H1 (cell line): ENCODE results near the gene VGLL4. TPM values are rescaled to one million over a fixed set of nuclear protein-coding genes. Genes with fewer than 3 reads are reported as not detected.

Experiments
- CTCF ChIA-PET: fragments of 300-600 bp; sonication (Branson Sonifier 250); formaldehyde crosslinking; loops from one replicate; lab custom pipeline; 2021; ENCODE audit not compliant: partially characterized antibody; lab: Charles Lee
- POLR2A ChIA-PET: fragments of 300-600 bp; sonication (Branson Sonifier 250); formaldehyde crosslinking; loops from one replicate; lab custom pipeline; 2021; ENCODE audit warnings: inconsistent platforms; ENCODE audit not compliant: partially characterized antibody; lab: Charles Lee
- DNase-seq, 2 experiments: peaks; one replicate each; pipeline versions ENCODE4 v3.0.0 to v3.0.0-alpha.2; 2010 to 2022; ENCODE audit warnings: low spot score in 2 of 2, low read depth in 1 of 2, mixed read lengths in 1 of 2
- FAIRE-seq: peaks from 2 replicates; lab custom pipeline; 2011; peaks lifted over from hg19 to GRCh38; lab: Jason Lieb, UNC
- H2AFZ ChIP-seq: 2 replicates; pipeline ENCODE4 v1.8.1; 2012; ENCODE audit warnings: low read length, inconsistent platforms
- H2AK5ac ChIP-seq: 2 replicates; pipeline ENCODE4 v1.6.1; 2013; ENCODE audit warnings: low read depth, low read length
- H2BK120ac ChIP-seq: replicated peaks from 2 replicates; pipeline ENCODE3; 2013; ENCODE audit warnings: low read depth, low read length, inconsistent platforms
- H2BK12ac ChIP-seq: 2 replicates; pipeline ENCODE4 v1.6.1; 2013; ENCODE audit warnings: low read depth, low read length
- H2BK15ac ChIP-seq: 2 replicates; pipeline ENCODE4 v1.6.1; 2013; ENCODE audit warnings: low read length
- H2BK20ac ChIP-seq: 2 replicates; pipeline ENCODE4 v1.6.1; 2013; ENCODE audit warnings: low read length
- H2BK5ac ChIP-seq: 2 replicates; pipeline ENCODE4 v1.6.1; 2013; ENCODE audit warnings: low read depth, low read length
- H3K14ac ChIP-seq: 2 replicates; pipeline ENCODE4 v1.6.1; 2013; ENCODE audit warnings: inconsistent platforms; ENCODE audit not compliant: insufficient read length
- H3K18ac ChIP-seq: 2 replicates; pipeline ENCODE4 v1.6.1; 2013; ENCODE audit warnings: low read length; ENCODE audit errors: extremely low read depth
- H3K23ac ChIP-seq: 2 replicates; pipeline ENCODE4 v1.6.1; 2013; ENCODE audit warnings: inconsistent platforms; ENCODE audit not compliant: insufficient read length
- H3K23me2 ChIP-seq: 2 replicates; pipeline ENCODE4 v1.6.1; 2013; ENCODE audit warnings: low read depth, low read length
- H3K27ac ChIP-seq: 2 replicates; pipeline ENCODE4 v1.6.1; 2011; ENCODE audit warnings: low read depth, low read length, inconsistent platforms
- H3K27me3 ChIP-seq, 4 experiments: replicated peaks in 1 of 4; 1 replicate in 1 of 4; 2 replicates in 3 of 4; pipeline versions ENCODE4 v1.6.1 to v1.8.1; 2011 to 2013; ENCODE audit warnings: low read length in 3 of 4, mild to moderate bottlenecking in 3 of 4, inconsistent platforms in 2 of 4, mixed read lengths in 2 of 4, moderate library complexity in 1 of 4; ENCODE audit not compliant: control insufficient read depth in 3 of 4, insufficient read depth in 3 of 4; ENCODE audit errors: extremely low read depth in 1 of 4
- H3K36me3 ChIP-seq, 4 experiments: 2 replicates each; pipeline versions ENCODE4 v1.6.1 to v1.8.1; 2011 to 2013; ENCODE audit warnings: mild to moderate bottlenecking in 4 of 4, low read length in 3 of 4, moderate library complexity in 2 of 4, control low read depth in 1 of 4, inconsistent platforms in 1 of 4; ENCODE audit not compliant: insufficient read depth in 4 of 4, control insufficient read depth in 2 of 4
- H3K4ac ChIP-seq: replicated peaks from 2 replicates; pipeline ENCODE3; 2013; ENCODE audit warnings: low read length, low read depth, mixed read lengths, inconsistent platforms; ENCODE audit not compliant: insufficient read length
- H3K4me1 ChIP-seq, 4 experiments: replicated peaks in 1 of 4; 1 replicate in 1 of 4; 2 replicates in 3 of 4; pipeline versions ENCODE4 v1.6.1 to v1.8.1; 2011 to 2013; ENCODE audit warnings: low read length in 3 of 4, inconsistent platforms in 2 of 4, mixed read lengths in 1 of 4; ENCODE audit not compliant: insufficient read depth in 4 of 4, control insufficient read depth in 3 of 4
- H3K4me2 ChIP-seq, 2 experiments: 2 replicates each; pipeline versions ENCODE4 v1.6.1 to v1.8.1; 2011 to 2013; ENCODE audit warnings: low read depth in 2 of 2, low read length in 2 of 2, control low read depth in 1 of 2, inconsistent platforms in 1 of 2, mild to moderate bottlenecking in 1 of 2; ENCODE audit not compliant: insufficient read depth in 1 of 2
- H3K4me3 ChIP-seq, 4 experiments: fragments of 200-600, 300-600 bp in 1 of 4; sonication (generic), shearing (Covaris generic), sonication (Bioruptor Twin) in 1 of 4; 2 replicates each; pipeline versions ENCODE4 v1.5.1 to v1.8.1; 2011 to 2016; ENCODE audit warnings: low read length in 4 of 4, low read depth in 3 of 4, control low read depth in 2 of 4, inconsistent platforms in 2 of 4, mild to moderate bottlenecking in 2 of 4, mixed read lengths in 1 of 4, moderate library complexity in 1 of 4; ENCODE audit not compliant: insufficient read depth in 2 of 4; ENCODE audit errors: extremely low read depth in 1 of 4
- H3K56ac ChIP-seq: replicated peaks from 2 replicates; pipeline ENCODE3; 2013; ENCODE audit warnings: low read depth, mild to moderate bottlenecking, mixed read lengths, low read length, inconsistent platforms; ENCODE audit not compliant: insufficient read length
- H3K79me1 ChIP-seq: 2 replicates; pipeline ENCODE4 v1.6.1; 2013; ENCODE audit warnings: low read depth, low read length, control low read depth
- H3K79me2 ChIP-seq, 2 experiments: 2 replicates each; pipeline versions ENCODE4 v1.6.1 to v1.8.1; 2012 to 2013; ENCODE audit warnings: low read length in 2 of 2, mild to moderate bottlenecking in 2 of 2, inconsistent platforms in 1 of 2; ENCODE audit not compliant: insufficient read depth in 2 of 2, control insufficient read depth in 1 of 2
- H3K9ac ChIP-seq, 4 experiments: replicated peaks in 1 of 4; 1 replicate in 1 of 4; 2 replicates in 3 of 4; pipeline versions ENCODE4 v1.6.1 to v1.8.1; 2011 to 2013; ENCODE audit warnings: low read depth in 3 of 4, low read length in 3 of 4, control low read depth in 2 of 4, mild to moderate bottlenecking in 2 of 4, moderate library complexity in 2 of 4, inconsistent platforms in 1 of 4; ENCODE audit errors: extremely low read depth in 1 of 4
- H3K9me3 ChIP-seq, 2 experiments: 2 replicates each; pipeline versions ENCODE4 v1.6.1 to v1.8.1; 2012 to 2013; ENCODE audit warnings: mild to moderate bottlenecking in 2 of 2, moderate library complexity in 2 of 2, control low read depth in 1 of 2, inconsistent platforms in 1 of 2, low read depth in 1 of 2, low read length in 1 of 2, mixed read lengths in 1 of 2; ENCODE audit not compliant: insufficient read depth in 2 of 2
- H4K20me1 ChIP-seq, 2 experiments: replicated peaks in 1 of 2; 2 replicates each; pipeline versions ENCODE3 to v1.8.1; 2011 to 2013; ENCODE audit warnings: inconsistent platforms in 2 of 2, low read length in 2 of 2, mild to moderate bottlenecking in 1 of 2; ENCODE audit not compliant: insufficient read depth in 2 of 2, control insufficient read depth in 1 of 2
- H4K5ac ChIP-seq: 2 replicates; pipeline ENCODE4 v1.6.1; 2013; ENCODE audit warnings: low read length, low read depth, mixed read lengths, inconsistent platforms; ENCODE audit not compliant: insufficient read length
- H4K8ac ChIP-seq: 2 replicates; pipeline ENCODE4 v1.8.0; 2013; ENCODE audit warnings: mild to moderate bottlenecking, moderate library complexity, low read length, inconsistent platforms; ENCODE audit not compliant: insufficient read depth; ENCODE audit errors: extremely low read depth
- H4K91ac ChIP-seq: replicated peaks from 2 replicates; pipeline ENCODE3; 2013; ENCODE audit warnings: low read length, mixed read lengths, inconsistent platforms; ENCODE audit not compliant: insufficient read length
- CHD1 ChIP-seq: IDR thresholded peaks from 2 replicates; pipeline ENCODE4 v1.6.1; 2012; ENCODE audit warnings: low read depth, low read length, improper control_type of control experiment
- FOSL1 ChIP-seq: IDR thresholded peaks from 2 replicates; pipeline ENCODE4 v1.6.1; 2011; ENCODE audit warnings: mild to moderate bottlenecking, low read depth, low read length, moderate library complexity; ENCODE audit not compliant: insufficient read depth
- MAFK ChIP-seq: IDR thresholded peaks from 2 replicates; pipeline ENCODE4 v1.6.1; 2012; ENCODE audit warnings: low read depth, mild to moderate bottlenecking, improper control_type of control experiment, low read length
- SAP30 ChIP-seq: fragments of 300-600 bp; sonication (generic); IDR thresholded peaks from 2 replicates; pipeline ENCODE4 v1.7.1; 2012; ENCODE audit warnings: low read length, moderate library complexity, mild to moderate bottlenecking, inconsistent platforms; ENCODE audit not compliant: insufficient read depth, insufficient replicate concordance
- YY1 ChIP-seq: IDR thresholded peaks from 2 replicates; pipeline ENCODE4 v1.6.1; 2011; ENCODE audit warnings: low read depth, mild to moderate bottlenecking, low read length
- ZNF274 ChIP-seq: IDR thresholded peaks from 2 replicates; pipeline ENCODE4 v1.7.0; 2012; ENCODE audit warnings: low read length, borderline replicate concordance; ENCODE audit errors: extremely low read depth
- WGBS, 2 experiments: shearing (Covaris generic) in 1 of 2; methylation state at CpG; one replicate each; pipeline versions ENCODE4 v1.1.6 to v1.1.7; 2013 to 2015; ENCODE audit warnings: low lambda C conversion rate in 2 of 2, mixed read lengths in 2 of 2, inconsistent platforms in 1 of 2, low coverage in 1 of 2, missing lambda C conversion rate in 1 of 2; ENCODE audit not compliant: insufficient replicate concordance in 2 of 2, insufficient coverage in 1 of 2, insufficient read length in 1 of 2; ENCODE audit errors: extremely low coverage in 1 of 2, missing lambda C conversion rate in 1 of 2; 5-methylcytosine and 5-hydroxymethylcytosine counted together
- polyA plus RNA-seq, 7 experiments: library from polyadenylated mRNA; depleted of rRNA in 3 of 7; stranded (reverse) in 5 of 7; unstranded in 2 of 7; fragments of >200 nt in 5 of 7; fragments of 200-250 nt in 2 of 7; gene quantifications; 1 replicate in 5 of 7; 2 replicates in 1 of 7; 4 replicates in 1 of 7; pipeline versions ENCODE4 v1.2.1 to v1.2.3, GENCODE V29; 2011 to 2013; ENCODE audit warnings: missing spikeins in 2 of 7, mixed read lengths in 2 of 7
- total RNA-seq: library from RNA; stranded (reverse); fragmentation: NEBNext Ultra II Directional; extraction: Animal tissue kit (Norgen Biotek cat#: 25700); gene quantifications from 2 replicates; pipeline ENCODE4 v1.2.1, GENCODE V29; 2021
- TF ChIP-seq, protein P1 (sequence below): IDR thresholded peaks from 2 replicates; pipeline ENCODE4 v1.6.1; 2011; ENCODE audit warnings: low read depth, mild to moderate bottlenecking, low read length; ENCODE audit not compliant: insufficient read depth

VGLL4 gene
- total and polyA plus RNA-seq, 2 of the 8 experiments (the other 6 are each of a cell fraction or from before 2014, with no cell fraction given), result 45.1 to 50.0 TPM

DNA sequence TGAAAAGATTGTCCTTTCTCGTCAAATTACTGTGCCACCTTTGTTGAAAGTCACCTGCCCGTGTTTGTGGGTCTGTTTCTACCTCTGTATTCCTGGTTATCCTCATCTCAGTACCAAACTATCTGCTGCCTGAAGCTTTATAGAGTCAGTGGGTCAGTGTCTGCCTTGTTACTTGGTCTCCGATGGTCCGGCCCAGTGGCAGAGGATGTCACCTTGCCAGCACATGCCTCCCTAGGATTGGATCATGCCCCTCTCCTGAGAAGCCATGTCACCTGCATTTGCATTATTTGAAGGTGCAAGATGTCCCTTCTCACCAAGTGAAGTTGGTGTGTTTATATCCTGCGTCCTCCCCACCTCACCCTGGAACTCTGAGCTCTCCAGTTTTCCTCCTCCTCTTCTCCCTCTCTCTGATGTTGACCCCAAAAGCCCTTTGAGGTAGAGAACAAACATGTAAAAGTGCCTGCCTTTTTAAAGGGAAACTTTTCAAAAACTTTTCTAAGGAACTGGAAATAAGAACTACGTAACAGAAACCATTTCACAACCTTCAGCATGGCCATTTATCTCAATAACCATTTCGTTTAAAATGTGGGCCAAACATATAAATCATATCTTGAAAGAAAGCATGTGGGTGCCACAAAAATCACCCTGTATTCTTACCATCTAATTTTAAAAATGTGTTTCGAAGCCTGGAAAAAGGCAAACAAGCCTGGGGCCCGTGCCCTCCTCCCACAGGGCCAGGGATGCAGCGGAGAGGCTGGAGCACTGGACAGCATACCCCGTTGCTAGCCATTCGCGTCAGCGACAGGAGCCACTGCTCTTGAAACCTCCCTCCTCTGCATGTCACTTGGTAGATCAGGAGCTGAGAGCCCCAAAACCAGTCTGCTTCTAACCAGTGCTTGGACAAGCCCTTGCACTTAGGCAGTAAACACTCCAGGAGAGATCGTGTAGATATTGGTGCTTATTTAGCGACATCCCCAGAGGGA, 102.1 kb downstream of the VGLL4 start:
- CTCF ChIA-PET, result interaction anchor here (0.7 to 2.4 kb wide), 3 partner anchors 69 to 162 kb away, joined by 3 to 16 read pairs (median 4); no protein-coding TSS in a partner anchor

More for the DNA sequence above, 102.1 kb downstream of the VGLL4 start:
- Histone ChIP-seq H3K14ac (no peak overlapping the region), H3K18ac (no peak overlapping the region), H2AFZ (no peak overlapping the region), H4K20me1 (no peaks in the 10 kb centered on the region), H3K79me1 (no peaks in the 10 kb centered on the region), H3K9me3 (no peaks in the 10 kb centered on the region), H3K4me1 (peaks cover 0 to 4% (median 0%) of the 10 kb centered on the region in 4 experiments; a peak in 2 of 7 replicates), H3K27ac (no peak overlapping the region), H2AK5ac (no peak overlapping the region), H2BK5ac (no peak overlapping the region), H2BK12ac (no peak overlapping the region), H3K36me3 (no peaks in the 10 kb centered on the region), H2BK20ac (no peak overlapping the region), H2BK120ac (no peak overlapping the region), H4K8ac (no peak overlapping the region; the same call in 1 of the 2 replicates), H3K56ac (no peak overlapping the region), H2BK15ac (no peak overlapping the region), H3K23me2 (no peaks in the 10 kb centered on the region), H4K5ac (no peak overlapping the region), H3K4me3 (no peak overlapping the region), H3K23ac (no peak overlapping the region), H3K27me3 (no peaks in the 10 kb centered on the region), H3K4me2 (no peak overlapping the region), H3K9ac (no peak overlapping the region), H4K91ac (no peak overlapping the region), H3K79me2 (no peaks in the 10 kb centered on the region), H3K4ac (no peak overlapping the region)
- POLR2A ChIA-PET, result interaction anchor here (0.6 to 0.9 kb wide), 2 partner anchors 9 to 82 kb away, joined by 3 read pairs; no protein-coding TSS in a partner anchor
- FAIRE-seq (no peak), DNase-seq (no peak)
- 92% methylated on average over 16 of the region's 16 CpGs; no CpG with 5 or more reads in 1 of the 2 experiments for WGBS, 2 experiments
- TF ChIP-seq SAP30 (no peak), CHD1 (no peak), YY1 (no peak), FOSL1 (no peak), MAFK (no peak), ZNF274 (no peak)
- TF ChIP-seq, protein P1, sequence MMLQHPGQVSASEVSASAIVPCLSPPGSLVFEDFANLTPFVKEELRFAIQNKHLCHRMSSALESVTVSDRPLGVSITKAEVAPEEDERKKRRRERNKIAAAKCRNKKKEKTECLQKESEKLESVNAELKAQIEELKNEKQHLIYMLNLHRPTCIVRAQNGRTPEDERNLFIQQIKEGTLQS, result no peak
